ENCODE results near the gene SPATC1L. TPM values are rescaled to one million over a fixed set of nuclear protein-coding genes. Genes with fewer than 3 reads are reported as not detected.

Gene SPATC1L
- total RNA-seq, 1 donor from 2014 or later: 14.1 TPM

GRCh38 chr21:46211376-46211775, 27.1 kb upstream of the SPATC1L start:
- TF ChIP-seq, protein P1, sequence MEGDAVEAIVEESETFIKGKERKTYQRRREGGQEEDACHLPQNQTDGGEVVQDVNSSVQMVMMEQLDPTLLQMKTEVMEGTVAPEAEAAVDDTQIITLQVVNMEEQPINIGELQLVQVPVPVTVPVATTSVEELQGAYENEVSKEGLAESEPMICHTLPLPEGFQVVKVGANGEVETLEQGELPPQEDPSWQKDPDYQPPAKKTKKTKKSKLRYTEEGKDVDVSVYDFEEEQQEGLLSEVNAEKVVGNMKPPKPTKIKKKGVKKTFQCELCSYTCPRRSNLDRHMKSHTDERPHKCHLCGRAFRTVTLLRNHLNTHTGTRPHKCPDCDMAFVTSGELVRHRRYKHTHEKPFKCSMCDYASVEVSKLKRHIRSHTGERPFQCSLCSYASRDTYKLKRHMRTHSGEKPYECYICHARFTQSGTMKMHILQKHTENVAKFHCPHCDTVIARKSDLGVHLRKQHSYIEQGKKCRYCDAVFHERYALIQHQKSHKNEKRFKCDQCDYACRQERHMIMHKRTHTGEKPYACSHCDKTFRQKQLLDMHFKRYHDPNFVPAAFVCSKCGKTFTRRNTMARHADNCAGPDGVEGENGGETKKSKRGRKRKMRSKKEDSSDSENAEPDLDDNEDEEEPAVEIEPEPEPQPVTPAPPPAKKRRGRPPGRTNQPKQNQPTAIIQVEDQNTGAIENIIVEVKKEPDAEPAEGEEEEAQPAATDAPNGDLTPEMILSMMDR (IDR thresholded peaks at IDR 0.05): no peak
- H3K9me3 Mint-ChIP-seq (ENCODE audit: low read depth): no peaks in the 10 kb centered on the region
- peaks cover 7% of the 10 kb centered on the region for H3K4me1 Mint-ChIP-seq (ENCODE audit: low read depth)
- H3K36me3 Mint-ChIP-seq (ENCODE audit: low read depth): peaks cover 18% of the 10 kb centered on the region
- H3K27me3 Mint-ChIP-seq (ENCODE audit: low read depth): no peaks in the 10 kb centered on the region
- DNase-seq (ENCODE audit: low spot score): peak; percentile 69
- H3K27ac Mint-ChIP-seq (ENCODE audit: unreplicated experiment): no peak overlapping the region
- no peak overlapping the region for H3K4me3 Mint-ChIP-seq (ENCODE audit: unreplicated experiment)

GRCh38 chr21:46210378-46211136, 26.3 kb upstream of the SPATC1L start:
- TF ChIP-seq, protein P1 (IDR thresholded peaks at IDR 0.05): peak; percentile 20
- Mint-ChIP-seq H3K27ac (ENCODE audit: unreplicated experiment) (no peak overlapping the region), H3K36me3 (ENCODE audit: low read depth) (peaks cover 19% of the 10 kb centered on the region), H3K9me3 (ENCODE audit: low read depth) (no peaks in the 10 kb centered on the region), H3K4me1 (ENCODE audit: low read depth) (peaks cover 7% of the 10 kb centered on the region), H3K27me3 (ENCODE audit: low read depth) (no peaks in the 10 kb centered on the region), H3K4me3 (ENCODE audit: unreplicated experiment) (no peak overlapping the region)
- peak; percentile 66 for DNase-seq (ENCODE audit: low spot score)

DNA sequence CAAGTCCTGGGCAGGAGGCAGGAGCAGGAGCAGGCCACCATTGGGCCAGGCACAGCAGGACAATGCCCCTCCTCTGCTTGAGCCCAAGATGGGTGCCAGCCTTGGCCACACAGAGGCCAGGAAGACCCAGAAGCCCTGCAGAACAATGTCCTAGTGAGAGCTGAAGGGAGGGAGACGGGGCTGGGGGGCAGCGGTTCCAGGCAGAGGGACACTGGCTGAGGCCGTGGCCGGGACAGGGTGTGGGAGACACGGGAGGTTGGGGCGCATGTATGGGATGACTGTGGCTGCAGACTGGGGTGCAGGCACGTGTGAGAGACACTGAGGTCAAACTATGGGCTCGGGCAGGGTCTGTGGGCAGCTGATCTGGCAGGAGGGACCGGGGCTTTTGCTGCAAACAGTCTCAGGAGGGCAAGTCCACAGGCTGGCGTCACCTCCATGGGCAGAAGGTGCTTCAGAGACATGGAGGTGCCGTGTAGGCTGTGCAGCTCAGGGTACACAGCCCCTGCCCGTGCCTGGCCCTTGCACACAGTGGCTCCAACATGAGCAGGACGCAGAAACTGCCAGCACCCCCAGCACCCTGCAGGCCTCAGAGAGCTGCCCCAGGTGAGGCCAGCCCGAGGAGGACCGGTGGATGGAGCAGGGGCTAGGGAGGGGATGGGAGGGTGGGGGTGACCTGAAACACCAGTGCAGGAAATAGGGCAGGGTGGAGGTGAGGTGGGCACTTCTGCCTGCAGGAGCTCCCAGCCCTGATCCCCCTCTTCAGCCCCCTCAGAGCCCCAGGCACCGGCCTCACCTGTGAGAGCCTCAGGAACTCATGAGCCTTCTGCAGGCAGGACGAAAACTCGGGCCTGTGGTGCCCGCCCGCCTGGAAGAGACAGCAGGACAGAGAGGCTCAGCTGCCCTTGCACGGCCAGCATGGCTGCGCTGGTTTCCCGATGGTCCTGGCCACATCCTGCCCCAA, 24.8 kb upstream of the SPATC1L start:
- TF ChIP-seq, protein P1 (IDR thresholded peaks at IDR 0.05): no peak
- Mint-ChIP-seq H3K27me3 (ENCODE audit: low read depth) (no peaks in the 10 kb centered on the region), H3K27ac (ENCODE audit: unreplicated experiment) (no peak overlapping the region), H3K4me3 (ENCODE audit: unreplicated experiment) (no peak overlapping the region), H3K4me1 (ENCODE audit: low read depth) (peaks cover 7% of the 10 kb centered on the region), H3K9me3 (ENCODE audit: low read depth) (no peaks in the 10 kb centered on the region), H3K36me3 (ENCODE audit: low read depth) (peaks cover 24% of the 10 kb centered on the region)
- DNase-seq (ENCODE audit: low spot score): peak; percentile 89

GRCh38 chr21:46207920-46208591, 23.8 kb upstream of the SPATC1L start:
- H3K27me3 Mint-ChIP-seq (ENCODE audit: low read depth): no peaks in the 10 kb centered on the region
- no peak overlapping the region for H3K4me3 Mint-ChIP-seq (ENCODE audit: unreplicated experiment)
- peak; percentile 85 for DNase-seq (ENCODE audit: low spot score)
- H3K36me3 Mint-ChIP-seq (ENCODE audit: low read depth): peaks cover 24% of the 10 kb centered on the region
- no peaks in the 10 kb centered on the region for H3K4me1 Mint-ChIP-seq (ENCODE audit: low read depth)
- no peak overlapping the region for H3K27ac Mint-ChIP-seq (ENCODE audit: unreplicated experiment)
- TF ChIP-seq, protein P1 (IDR thresholded peaks at IDR 0.05): no peak
- H3K9me3 Mint-ChIP-seq (ENCODE audit: low read depth): no peaks in the 10 kb centered on the region

Measured in chondrocyte (in vitro differentiated cells).